ENCODE results near the gene SPOPL.

The SPOPL gene

GRCh38 chr2:138610201-138610953 lies 108.8 kb downstream of the SPOPL start:
- no peak for DNase-seq

- DNase-seq: no peak
Observed at GRCh38 chr2:138615257-138615656, 113.7 kb downstream of the SPOPL start.

GRCh38 chr2:138617026-138617425 lies 115.5 kb downstream of the SPOPL start:
- DNase-seq: no peak

- no peak for DNase-seq
Observed at GRCh38 chr2:138618971-138619370, 117.4 kb downstream of the SPOPL start.

GRCh38 chr2:138620431-138620830 lies 118.9 kb downstream of the SPOPL start:
- DNase-seq: no peak

- DNase-seq: no peak
Observed at GRCh38 chr2:138621139-138621538, 119.6 kb downstream of the SPOPL start.

- DNase-seq: no peak
Observed at GRCh38 chr2:138622613-138623012, 121.0 kb downstream of the SPOPL start.

Measured in DMS79 (cell line).